ENCODE data around the gene FAM181A. TPM values are rescaled to one million over a fixed set of nuclear protein-coding genes. Genes with fewer than 3 reads are reported as not detected.

Gene FAM181A
- total and polyA plus RNA-seq, 2 of the 4 experiments (the other 2 are of a cell fraction) = not detected

DNA sequence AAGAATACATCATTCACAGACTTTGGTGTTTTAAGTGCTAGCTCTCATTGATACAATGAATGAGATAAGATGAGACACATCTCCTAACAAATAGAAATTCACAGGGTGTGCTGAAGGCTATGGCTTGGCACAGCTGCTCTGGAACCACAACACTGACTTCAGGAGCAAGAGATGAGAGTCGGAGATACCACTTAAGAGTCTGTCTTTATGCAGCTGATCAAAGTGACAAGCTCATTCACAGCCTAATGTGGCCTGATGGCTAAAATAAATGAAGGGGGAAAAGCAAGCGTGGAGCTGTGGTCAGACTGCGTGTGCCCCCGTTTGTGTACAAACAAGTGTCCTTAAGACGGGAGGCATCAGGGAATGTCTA lies 29.7 kb upstream of the FAM181A start:
- Histone ChIP-seq H4K5ac (ENCODE audit: low read depth, low read length) (no peak overlapping the region), H3K79me1 (ENCODE audit: low read depth in 1 of 2, low read length in 2 of 2) (no peaks in the 10 kb centered on the region), H2BK20ac (ENCODE audit: low read depth, low read length) (no peak overlapping the region), H2AK9ac (replicated peaks; ENCODE audit: low read depth, low read length, poor library complexity) (no peak overlapping the region), H3K4me3 (ENCODE audit: insufficient read depth, low read depth, low read length) (no peak overlapping the region), H2AFZ (replicated peaks; ENCODE audit: low read length, poor library complexity) (no peak overlapping the region), H4K8ac (ENCODE audit: low read depth in 2 of 2, low read length in 2 of 2) (no peak overlapping the region), H2BK15ac (ENCODE audit: low read depth, low read length) (no peak overlapping the region), H3K23ac (ENCODE audit: low read depth, low read length) (no peak overlapping the region), H3K27ac (ENCODE audit: insufficient read depth, low read length) (no peak overlapping the region), H4K20me1 (ENCODE audit: insufficient read depth, low read length) (no peaks in the 10 kb centered on the region), H3K4ac (ENCODE audit: low read depth, low read length) (no peak overlapping the region), H3K9me1 (ENCODE audit: insufficient read depth, low read length) (no peaks in the 10 kb centered on the region), H3K4me1 (ENCODE audit: control insufficient read depth, insufficient read depth, low read length) (no peaks in the 10 kb centered on the region), H2BK120ac (ENCODE audit: low read depth, low read length) (no peak overlapping the region), H3K14ac (replicated peaks; ENCODE audit: low read depth, low read length) (no peak overlapping the region), H3K9me3 (ENCODE audit: control insufficient read depth, insufficient read depth, low read length) (no peaks in the 10 kb centered on the region), H3K4me2 (ENCODE audit: low read depth, low read length) (no peak overlapping the region), H3K36me3 (ENCODE audit: control insufficient read depth, insufficient read depth, low read length) (no peaks in the 10 kb centered on the region), H3K27me3 (ENCODE audit: control insufficient read depth, insufficient read depth, low read length) (peaks cover 6% of the 10 kb centered on the region), H3K56ac (ENCODE audit: extremely low read depth, insufficient read depth, low read length) (no peak overlapping the region), H2BK5ac (ENCODE audit: low read depth, low read length, poor library complexity, severe bottlenecking) (no peak overlapping the region), H4K91ac (ENCODE audit: insufficient read depth, low read depth, low read length) (no peak overlapping the region), H3K18ac (ENCODE audit: low read depth, low read length) (no peak overlapping the region), H2AK5ac (ENCODE audit: low read depth, low read length) (no peak overlapping the region), H3K9ac (ENCODE audit: low read depth, low read length) (no peak overlapping the region)
- 68% methylated on average over 4 of the region's 5 CpGs; no CpG with 5 or more reads in 1 of the 2 experiments for WGBS, 2 experiments (ENCODE audit: extremely low coverage in 2 of 2, insufficient read length in 1 of 2)
- CTCF ChIA-PET = no interaction called here
- DNase-seq (no peak), ATAC-seq (ENCODE audit: low read depth) (no peak)
- TF ChIP-seq CHD1 (IDR thresholded peaks at IDR 0.05; ENCODE audit: low read depth, low read length) (no peak), RAD21 (IDR thresholded peaks at IDR 0.05; ENCODE audit: low read length) (no peak), RFX5 (IDR thresholded peaks at IDR 0.05; ENCODE audit: low read depth, low read length) (no peak), CEBPB (IDR thresholded peaks at IDR 0.05; ENCODE audit: low read depth, low read length) (no peak), MXI1 (IDR thresholded peaks at IDR 0.05; ENCODE audit: borderline replicate concordance, low read depth, low read length) (no peak), SMC3 (IDR thresholded peaks at IDR 0.05; ENCODE audit: low read depth, low read length) (no peak), FOS (IDR thresholded peaks at IDR 0.05; ENCODE audit: low read depth, low read length) (no peak), MAZ (IDR thresholded peaks at IDR 0.05; ENCODE audit: borderline replicate concordance, low read depth, low read length) (no peak)
- TF ChIP-seq, protein P1, sequence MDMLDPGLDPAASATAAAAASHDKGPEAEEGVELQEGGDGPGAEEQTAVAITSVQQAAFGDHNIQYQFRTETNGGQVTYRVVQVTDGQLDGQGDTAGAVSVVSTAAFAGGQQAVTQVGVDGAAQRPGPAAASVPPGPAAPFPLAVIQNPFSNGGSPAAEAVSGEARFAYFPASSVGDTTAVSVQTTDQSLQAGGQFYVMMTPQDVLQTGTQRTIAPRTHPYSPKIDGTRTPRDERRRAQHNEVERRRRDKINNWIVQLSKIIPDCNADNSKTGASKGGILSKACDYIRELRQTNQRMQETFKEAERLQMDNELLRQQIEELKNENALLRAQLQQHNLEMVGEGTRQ (IDR thresholded peaks at IDR 0.05; ENCODE audit: low read depth, low read length) = no peak
- TF ChIP-seq, protein P2, sequence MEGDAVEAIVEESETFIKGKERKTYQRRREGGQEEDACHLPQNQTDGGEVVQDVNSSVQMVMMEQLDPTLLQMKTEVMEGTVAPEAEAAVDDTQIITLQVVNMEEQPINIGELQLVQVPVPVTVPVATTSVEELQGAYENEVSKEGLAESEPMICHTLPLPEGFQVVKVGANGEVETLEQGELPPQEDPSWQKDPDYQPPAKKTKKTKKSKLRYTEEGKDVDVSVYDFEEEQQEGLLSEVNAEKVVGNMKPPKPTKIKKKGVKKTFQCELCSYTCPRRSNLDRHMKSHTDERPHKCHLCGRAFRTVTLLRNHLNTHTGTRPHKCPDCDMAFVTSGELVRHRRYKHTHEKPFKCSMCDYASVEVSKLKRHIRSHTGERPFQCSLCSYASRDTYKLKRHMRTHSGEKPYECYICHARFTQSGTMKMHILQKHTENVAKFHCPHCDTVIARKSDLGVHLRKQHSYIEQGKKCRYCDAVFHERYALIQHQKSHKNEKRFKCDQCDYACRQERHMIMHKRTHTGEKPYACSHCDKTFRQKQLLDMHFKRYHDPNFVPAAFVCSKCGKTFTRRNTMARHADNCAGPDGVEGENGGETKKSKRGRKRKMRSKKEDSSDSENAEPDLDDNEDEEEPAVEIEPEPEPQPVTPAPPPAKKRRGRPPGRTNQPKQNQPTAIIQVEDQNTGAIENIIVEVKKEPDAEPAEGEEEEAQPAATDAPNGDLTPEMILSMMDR (conservative IDR thresholded peaks at IDR 0.05; ENCODE audit: low read depth, low read length) = no peak
- TF ChIP-seq, protein P3, sequence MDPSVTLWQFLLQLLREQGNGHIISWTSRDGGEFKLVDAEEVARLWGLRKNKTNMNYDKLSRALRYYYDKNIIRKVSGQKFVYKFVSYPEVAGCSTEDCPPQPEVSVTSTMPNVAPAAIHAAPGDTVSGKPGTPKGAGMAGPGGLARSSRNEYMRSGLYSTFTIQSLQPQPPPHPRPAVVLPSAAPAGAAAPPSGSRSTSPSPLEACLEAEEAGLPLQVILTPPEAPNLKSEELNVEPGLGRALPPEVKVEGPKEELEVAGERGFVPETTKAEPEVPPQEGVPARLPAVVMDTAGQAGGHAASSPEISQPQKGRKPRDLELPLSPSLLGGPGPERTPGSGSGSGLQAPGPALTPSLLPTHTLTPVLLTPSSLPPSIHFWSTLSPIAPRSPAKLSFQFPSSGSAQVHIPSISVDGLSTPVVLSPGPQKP (IDR thresholded peaks at IDR 0.05; ENCODE audit: borderline replicate concordance, low read depth, low read length) = no peak
- POLR2A ChIA-PET (ENCODE audit: unreplicated experiment) = no interaction called here
- dilution Hi-C loops (cut with HindIII; ENCODE audit: low sequenced_read_pairs, unreplicated experiment) (no loop called here), in situ Hi-C loops (cut with MboI; ENCODE audit: low sequenced_read_pairs) (no loop called here), intact Hi-C loops (cut with micrococcal nuclease) (no loop called here)
- BruUV-seq (replicated peaks) = no TSS peak
